Stimulated activated effector memory CD8-positive, alpha-beta T cell treated with anti-CD3 and anti-CD28 coated beads, Interleukin-12 subunit alpha, Interleukin-12 subunit beta, amount 100 ng/mL, for 72 hours (primary cell): ENCODE data around the gene CPA4.

Experiments used
- ATAC-seq: fragments of 150-1000 bp; cut with Tn5 transposase; 2 replicates; pipeline ENCODE4 v1.10.0; 2021
- DNase-seq, 2 donors: peaks; one replicate each; pipeline ENCODE4 v3.0.0; 2021 to 2022; ENCODE audit warnings: low spot score in 2 of 2
- H3K27ac Mint-ChIP-seq: one replicate; pipeline ENCODE4 v1.8.0; 2022; ENCODE audit warnings: mild to moderate bottlenecking, mixed read lengths
- H3K36me3 Mint-ChIP-seq: one replicate; pipeline ENCODE4 v1.8.0; 2022; ENCODE audit warnings: mild to moderate bottlenecking, mixed read lengths
- H3K4me1 Mint-ChIP-seq: one replicate; pipeline ENCODE4 v1.8.0; 2022; ENCODE audit warnings: mixed read lengths
- H3K4me3 Mint-ChIP-seq: one replicate; pipeline ENCODE4 v1.8.0; 2022; ENCODE audit warnings: mild to moderate bottlenecking, mixed read lengths
- H3K9me3 Mint-ChIP-seq: one replicate; pipeline ENCODE4 v1.8.0; 2022; ENCODE audit warnings: mixed read lengths

Gene CPA4

DNA sequence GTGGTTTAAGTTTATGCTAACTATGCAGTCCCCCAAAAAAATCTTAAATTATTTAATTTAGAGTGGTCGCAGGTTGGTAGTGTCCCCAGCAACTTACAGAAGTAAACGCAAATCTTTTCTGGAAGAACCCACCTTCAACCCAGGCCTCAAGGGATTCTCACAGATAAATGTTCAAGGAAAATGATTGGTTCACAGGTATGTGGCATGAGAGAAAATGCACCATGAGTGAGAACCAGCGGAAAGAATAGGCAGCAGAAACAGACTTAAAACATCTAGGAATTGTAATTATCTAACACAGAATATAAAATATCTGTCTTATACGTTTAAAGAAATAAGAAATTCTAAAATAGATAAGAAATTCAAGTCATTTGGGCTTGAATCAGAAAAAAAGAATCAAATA is 48.9 kb downstream of the CPA4 start:
- Mint-ChIP-seq H3K4me1 (no peaks in the 10 kb centered on the region), H3K4me3 (no peak overlapping the region), H3K36me3 (no peaks in the 10 kb centered on the region), H3K27ac (no peak overlapping the region), H3K9me3 (no peaks in the 10 kb centered on the region)
- ATAC-seq (no peak), DNase-seq (no peak)

DNA sequence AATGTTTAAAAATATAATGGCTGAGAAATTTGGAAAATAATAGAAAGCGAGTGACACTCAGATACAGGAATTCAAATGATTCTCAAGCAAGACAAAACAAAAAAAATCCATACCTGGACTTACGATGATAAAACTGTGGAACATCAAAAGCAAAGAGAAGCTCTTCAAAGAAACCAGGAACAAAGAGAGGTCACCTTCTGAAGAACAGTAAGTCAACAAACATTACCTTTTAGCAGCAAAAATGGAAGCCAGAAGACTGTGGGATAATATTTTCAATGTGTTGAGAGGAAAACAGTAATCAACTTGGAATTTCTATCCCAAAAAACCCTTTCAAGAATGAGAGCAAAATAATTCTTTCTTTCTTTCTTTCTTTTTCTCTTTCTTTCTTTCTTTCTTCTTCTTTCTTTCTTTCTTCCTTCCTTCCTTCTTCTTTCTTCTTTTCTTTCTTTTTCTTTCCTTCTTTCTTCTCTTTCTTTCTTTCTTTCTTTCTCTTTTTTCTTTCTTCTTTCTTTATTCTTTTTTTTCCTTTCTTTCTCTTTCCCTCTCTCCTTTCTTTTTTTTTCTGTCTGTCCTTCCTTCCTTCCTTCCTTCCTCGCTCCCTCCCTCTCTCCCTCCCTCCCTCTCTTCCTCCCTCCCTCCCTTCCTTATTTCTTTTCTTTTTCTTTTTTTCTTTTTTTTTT is 49.9 kb downstream of the CPA4 start:
- Mint-ChIP-seq H3K27ac (no peak overlapping the region), H3K4me1 (no peaks in the 10 kb centered on the region), H3K36me3 (no peaks in the 10 kb centered on the region), H3K9me3 (no peaks in the 10 kb centered on the region), H3K4me3 (no peak overlapping the region)
- ATAC-seq (no peak), DNase-seq (no peak)

DNA sequence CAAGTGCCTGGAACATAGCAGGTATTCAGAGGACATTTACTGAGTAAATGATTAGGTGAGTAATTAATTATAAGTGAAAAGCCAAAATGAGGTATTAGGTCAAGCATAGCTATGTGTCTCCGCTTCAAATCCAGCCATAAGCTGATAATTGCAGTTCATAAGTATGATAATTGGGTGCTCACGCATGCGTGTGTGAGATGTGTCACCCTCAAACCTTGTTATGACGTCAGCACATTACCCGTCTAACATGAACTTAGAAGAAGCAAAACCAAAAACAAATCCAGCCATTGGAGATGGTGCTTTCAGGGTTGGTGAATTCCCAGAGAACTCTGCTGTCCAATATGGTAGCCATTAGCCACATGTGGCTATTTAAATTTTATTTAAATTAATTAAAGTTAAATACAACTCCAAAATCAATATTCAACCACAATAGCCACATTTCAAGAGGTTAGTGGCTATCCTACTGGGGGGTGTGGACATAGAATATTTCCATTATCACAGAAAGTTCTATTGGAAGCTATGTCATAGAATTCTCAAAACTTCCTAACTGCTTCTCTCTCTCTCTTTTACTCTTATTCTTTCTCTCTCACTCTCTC is 51.4 kb downstream of the CPA4 start, which contains the start of gene CPA5:
CPA5 (plus strand) TSS at position 546 of the 596 bp plus-strand sequence. CDS start 1,670 bp downstream, outside the sequence.
- H3K27ac Mint-ChIP-seq, result no peak within 1 kb of the TSS
- DNase-seq (no peak), ATAC-seq (no peak)
- H3K4me3 Mint-ChIP-seq, result no peak within 1 kb of the TSS
- no peaks in the 10 kb centered on the region for H3K4me1 Mint-ChIP-seq
- no peaks in the 10 kb centered on the region for H3K36me3 Mint-ChIP-seq
- no peaks in the 10 kb centered on the region for H3K9me3 Mint-ChIP-seq

GRCh38 chr7:130345136-130345535 is 52.2 kb downstream of the CPA4 start:
- Mint-ChIP-seq H3K27ac (no peak overlapping the region), H3K36me3 (no peaks in the 10 kb centered on the region), H3K4me1 (peaks cover 4% of the 10 kb centered on the region), H3K4me3 (no peak overlapping the region), H3K9me3 (no peaks in the 10 kb centered on the region)
- DNase-seq, result no peak
- no peak for ATAC-seq

DNA sequence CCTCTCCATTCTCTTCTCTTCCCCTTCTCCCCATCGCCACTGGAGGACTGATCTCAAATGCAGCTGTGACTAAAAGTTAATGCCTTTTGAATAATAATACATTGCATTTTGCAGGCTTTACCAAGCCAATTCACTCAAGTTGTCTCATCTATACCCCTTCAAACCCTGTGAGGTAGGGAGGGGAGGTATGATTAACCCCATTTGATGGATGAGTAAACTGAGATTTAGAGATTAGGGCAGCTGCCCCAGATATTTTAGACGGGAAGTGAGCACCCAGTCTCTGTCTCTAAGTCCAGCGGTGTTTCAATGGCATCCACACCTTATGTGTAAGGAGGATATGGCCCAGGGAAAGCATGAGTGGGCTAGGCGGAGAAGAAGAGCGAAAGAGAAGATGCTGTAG is 52.8 kb downstream of the CPA4 start:
- no peaks in the 10 kb centered on the region for H3K9me3 Mint-ChIP-seq
- no peak overlapping the region for H3K4me3 Mint-ChIP-seq
- DNase-seq, result no peak
- peaks cover 10% of the 10 kb centered on the region for H3K4me1 Mint-ChIP-seq
- H3K36me3 Mint-ChIP-seq, result no peaks in the 10 kb centered on the region
- no peak for ATAC-seq
- no peak overlapping the region for H3K27ac Mint-ChIP-seq

DNA sequence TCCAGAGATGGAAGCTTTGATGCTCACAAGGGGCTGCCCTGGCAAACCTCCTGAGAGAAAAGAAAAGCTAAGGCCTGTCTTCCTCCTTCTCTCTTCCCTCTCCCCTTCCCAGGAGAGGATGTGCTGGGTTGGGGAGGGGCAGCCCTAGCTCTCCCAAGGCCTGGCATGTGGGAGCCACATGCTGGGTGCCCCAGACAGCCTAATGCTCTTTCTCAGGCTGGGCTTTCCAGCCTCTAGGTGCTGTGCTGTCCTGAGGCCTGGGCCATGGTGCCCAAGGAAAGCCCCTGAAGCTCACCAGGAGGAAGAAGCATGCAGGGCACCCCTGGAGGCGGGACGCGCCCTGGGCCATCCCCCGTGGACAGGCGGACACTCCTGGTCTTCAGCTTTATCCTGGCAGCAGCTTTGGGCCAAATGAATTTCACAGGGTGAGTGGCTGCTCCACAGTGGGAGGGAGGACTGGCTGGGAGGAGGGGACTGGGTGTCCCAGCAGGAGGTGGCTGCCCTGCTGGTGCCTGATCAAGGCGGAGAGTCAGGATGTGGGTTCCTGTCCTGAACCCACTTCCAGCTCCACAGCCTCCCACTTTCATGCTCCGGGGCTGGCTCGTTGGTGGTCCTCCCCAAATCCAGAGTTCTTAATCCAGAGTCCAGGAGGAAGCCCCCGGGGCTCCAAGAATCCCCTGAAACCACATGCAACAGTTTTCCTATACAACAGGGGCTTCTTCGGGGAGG is 53.4 kb downstream of the CPA4 start:
- H3K4me1 Mint-ChIP-seq, result peaks cover 16% of the 10 kb centered on the region
- no peak overlapping the region for H3K27ac Mint-ChIP-seq
- H3K9me3 Mint-ChIP-seq, result no peaks in the 10 kb centered on the region
- ATAC-seq, result no peak
- H3K4me3 Mint-ChIP-seq, result no peak overlapping the region
- DNase-seq, result no peak
- H3K36me3 Mint-ChIP-seq, result no peaks in the 10 kb centered on the region

- no peak for DNase-seq
- H3K27ac Mint-ChIP-seq, result no peak overlapping the region
- H3K4me3 Mint-ChIP-seq, result no peak overlapping the region
- ATAC-seq, result no peak
- no peaks in the 10 kb centered on the region for H3K9me3 Mint-ChIP-seq
- H3K36me3 Mint-ChIP-seq, result no peaks in the 10 kb centered on the region
- peaks cover 19% of the 10 kb centered on the region for H3K4me1 Mint-ChIP-seq
Observed at GRCh38 chr7:130346941-130347340, 54.0 kb downstream of the CPA4 start.

- H3K4me1 Mint-ChIP-seq, result peaks cover 19% of the 10 kb centered on the region
- no peaks in the 10 kb centered on the region for H3K9me3 Mint-ChIP-seq
- peak overlapping the region; percentile 13 for H3K4me3 Mint-ChIP-seq
- H3K36me3 Mint-ChIP-seq, result no peaks in the 10 kb centered on the region
- ATAC-seq (peak; percentile 60), DNase-seq (no peak)
- no peak overlapping the region for H3K27ac Mint-ChIP-seq
Observed at GRCh38 chr7:130349911-130350782, 57.2 kb downstream of the CPA4 start.

GRCh38 chr7:130350945-130351790 is 58.2 kb downstream of the CPA4 start:
- DNase-seq, result no peak
- Mint-ChIP-seq H3K36me3 (no peaks in the 10 kb centered on the region), H3K9me3 (no peaks in the 10 kb centered on the region), H3K4me3 (peak overlapping the region; percentile 13), H3K4me1 (peaks cover 19% of the 10 kb centered on the region), H3K27ac (peak overlapping the region; percentile 27)
- ATAC-seq, result no peak

DNA sequence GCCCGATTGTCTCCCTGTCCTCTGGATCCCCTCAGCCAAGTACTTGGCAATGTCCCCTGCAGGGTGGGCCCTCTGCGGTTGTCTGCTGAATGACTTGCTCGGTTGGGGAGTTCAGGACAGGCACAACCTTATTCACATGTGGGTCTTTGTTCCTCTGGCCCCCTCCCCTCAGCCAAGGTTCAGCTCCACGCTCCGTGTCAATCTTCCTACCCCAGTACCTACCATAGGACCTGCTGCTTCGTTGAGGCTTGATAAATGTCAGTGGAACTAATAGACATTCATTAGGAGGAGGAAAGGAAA is 58.8 kb downstream of the CPA4 start:
- ATAC-seq, result no peak
- no peak for DNase-seq
- H3K36me3 Mint-ChIP-seq, result no peaks in the 10 kb centered on the region
- no peak overlapping the region for H3K4me3 Mint-ChIP-seq
- H3K9me3 Mint-ChIP-seq, result no peaks in the 10 kb centered on the region
- peak overlapping the region; percentile 27 for H3K27ac Mint-ChIP-seq
- H3K4me1 Mint-ChIP-seq, result peaks cover 19% of the 10 kb centered on the region

GRCh38 chr7:130352194-130353074 is 59.5 kb downstream of the CPA4 start:
- H3K4me1 Mint-ChIP-seq, result peaks cover 19% of the 10 kb centered on the region
- no peaks in the 10 kb centered on the region for H3K9me3 Mint-ChIP-seq
- ATAC-seq (no peak), DNase-seq (no peak)
- no peak overlapping the region for H3K27ac Mint-ChIP-seq
- H3K4me3 Mint-ChIP-seq, result no peak overlapping the region
- H3K36me3 Mint-ChIP-seq, result no peaks in the 10 kb centered on the region

- no peak for ATAC-seq
- no peak overlapping the region for H3K4me3 Mint-ChIP-seq
Observed at GRCh38 chr7:130353196-130353595, 60.2 kb downstream of the CPA4 start.

GRCh38 chr7:130356121-130356875 is 63.3 kb downstream of the CPA4 start:
- no peak for ATAC-seq
- H3K4me1 Mint-ChIP-seq, result peaks cover 4% of the 10 kb centered on the region
- no peak overlapping the region for H3K4me3 Mint-ChIP-seq
- no peak for DNase-seq
- no peaks in the 10 kb centered on the region for H3K36me3 Mint-ChIP-seq
- H3K27ac Mint-ChIP-seq, result no peak overlapping the region
- peaks cover 15% of the 10 kb centered on the region for H3K9me3 Mint-ChIP-seq

More at GRCh38 chr7:130353196-130353595, 60.2 kb downstream of the CPA4 start:
- Mint-ChIP-seq H3K36me3 (no peaks in the 10 kb centered on the region), H3K27ac (no peak overlapping the region), H3K9me3 (no peaks in the 10 kb centered on the region), H3K4me1 (peaks cover 19% of the 10 kb centered on the region)
- DNase-seq, result no peak
